GM12878 (cell line): ENCODE data around the gene TSSK2. TPM values are rescaled to one million over a fixed set of nuclear protein-coding genes. Genes with fewer than 3 reads are reported as not detected.

ENCODE experiments used
- ATAC-seq: fragments of 200-7000 bp; cut with Tn5 transposase; 3 replicates; pipeline ENCODE4 v1.9.1; 2020; ENCODE audit warnings: mild to moderate bottlenecking, moderate library complexity
- BruUV-seq: library from RNA; stranded (reverse); fragments of 400-500 nt; replicated peaks from 2 replicates; lab custom pipeline; 2021; lab: Mats Ljungman, UMichigan
- CTCF ChIA-PET: fragments of 300-600 bp; sonication (Branson Sonifier 250); formaldehyde crosslinking; extraction: SDS; loops from one replicate; lab custom pipeline; 2021; ENCODE audit warnings: inconsistent platforms; lab: Yijun Ruan, JAX
- POLR2A ChIA-PET: fragments of 350-600 bp; formaldehyde crosslinking; extraction: SDS; loops from one replicate; lab custom pipeline; 2021; ENCODE audit warnings: inconsistent platforms; lab: Charles Lee
- RAD21 ChIA-PET: fragments of 300-600 bp; sonication (Branson Sonifier 250); formaldehyde crosslinking; loops from one replicate; lab custom pipeline; 2023; ENCODE audit warnings: antibody characterized with exemption; ENCODE audit not compliant: unreplicated experiment; lab: Charles Lee
- SMC1A ChIA-PET: fragments of 300-600 bp; sonication (Branson Sonifier 250); formaldehyde crosslinking; loops from one replicate; lab custom pipeline; 2023; ENCODE audit not compliant: unreplicated experiment, uncharacterized antibody; lab: Charles Lee
- DNase-seq: peaks from one replicate; pipeline ENCODE4 v3.0.0-alpha.2; 2011; ENCODE audit warnings: low read depth, low spot score
- FAIRE-seq: peaks from 3 replicates; lab custom pipeline; 2011; peaks lifted over from hg19 to GRCh38; lab: Jason Lieb, UNC
- H2AFZ ChIP-seq: 2 replicates; pipeline ENCODE4 v1.6.0; 2011; ENCODE audit warnings: low read depth, low read length, control low read depth; ENCODE audit not compliant: control insufficient read depth
- H3K27ac ChIP-seq: 2 replicates; pipeline ENCODE4 v1.5.1; 2011; ENCODE audit warnings: control low read depth; ENCODE audit not compliant: control insufficient read depth, insufficient read depth
- H3K27me3 ChIP-seq, 2 experiments: replicated peaks in 1 of 2; 2 replicates each; pipeline versions ENCODE4 v1.6.0 to v1.6.1; 2011; ENCODE audit warnings: low read length in 1 of 2; ENCODE audit not compliant: control insufficient read depth in 2 of 2, insufficient read depth in 2 of 2
- H3K36me3 ChIP-seq, 2 experiments: 2 replicates each; pipeline ENCODE4 v1.5.1; 2011; ENCODE audit warnings: low read length in 1 of 2; ENCODE audit not compliant: control insufficient read depth in 2 of 2, insufficient read depth in 2 of 2
- H3K4me1 ChIP-seq: 2 replicates; pipeline ENCODE4 v1.6.1; 2011; ENCODE audit warnings: mild to moderate bottlenecking, low read length, moderate library complexity, mixed read lengths; ENCODE audit not compliant: control insufficient read depth, insufficient read depth
- H3K4me2 ChIP-seq: 2 replicates; pipeline ENCODE4 v1.6.0; 2011; ENCODE audit warnings: control low read depth; ENCODE audit not compliant: control insufficient read depth, insufficient read depth
- H3K4me3 ChIP-seq: fragments of 200-600 bp; sonication (generic); 2 replicates; pipeline ENCODE4 v1.5.1; 2016
- H3K79me2 ChIP-seq: 2 replicates; pipeline ENCODE4 v1.6.0; 2011; ENCODE audit warnings: low read length; ENCODE audit not compliant: control insufficient read depth, insufficient read depth
- H3K9ac ChIP-seq: 2 replicates; pipeline ENCODE4 v1.8.0; 2011; ENCODE audit warnings: low read length, control low read depth, mixed read lengths; ENCODE audit not compliant: control insufficient read depth, insufficient read depth
- H3K9me3 ChIP-seq: replicated peaks from 3 replicates; pipeline ENCODE4 v1.5.1; 2011; ENCODE audit warnings: mild to moderate bottlenecking, low read length; ENCODE audit not compliant: control insufficient read depth, insufficient read depth
- H4K20me1 ChIP-seq: 2 replicates; pipeline ENCODE4 v1.6.0; 2011; ENCODE audit not compliant: control insufficient read depth, insufficient read depth
- BRCA1 ChIP-seq: IDR thresholded peaks from 2 replicates; pipeline ENCODE4 v1.6.1; 2011; ENCODE audit warnings: low read depth, low read length, improper control_type of control experiment
- CBFB ChIP-seq: IDR thresholded peaks from 2 replicates; pipeline ENCODE4 v1.6.1; 2016; ENCODE audit warnings: antibody characterized with exemption, low read depth
- FOXM1 ChIP-seq: IDR thresholded peaks from 2 replicates; pipeline ENCODE4 v1.6.1; 2012; ENCODE audit warnings: low read depth, mild to moderate bottlenecking, inconsistent platforms, low read length, moderate library complexity
- HCFC1 ChIP-seq: fragments of 150-350 bp; IDR thresholded peaks from 2 replicates; pipeline ENCODE4 v1.6.1; 2014; ENCODE audit warnings: low read length
- KAT2A ChIP-seq: conservative IDR thresholded peaks from 2 replicates; pipeline ENCODE4 v1.6.1; 2011; ENCODE audit warnings: low read depth, low read length; ENCODE audit not compliant: control insufficient read depth
- NR2F1 ChIP-seq: fragments of 450-650 bp; conservative IDR thresholded peaks from 2 replicates; pipeline ENCODE4 v1.6.1; 2017; ENCODE audit warnings: mild to moderate bottlenecking
- POLR2AphosphoS5 ChIP-seq: IDR thresholded peaks from 2 replicates; pipeline ENCODE4 v1.6.1; 2011; ENCODE audit warnings: mild to moderate bottlenecking, low read length, inconsistent platforms
- RFX5 ChIP-seq: IDR thresholded peaks from 2 replicates; pipeline ENCODE4 v1.6.1; 2011; ENCODE audit warnings: low read depth, low read length, improper control_type of control experiment
- TARDBP ChIP-seq: IDR thresholded peaks from 2 replicates; pipeline ENCODE4 v1.6.1; 2016; ENCODE audit warnings: borderline replicate concordance
- TCF12 ChIP-seq: IDR thresholded peaks from 2 replicates; pipeline ENCODE4 v1.6.1; 2011; ENCODE audit warnings: low read depth, mild to moderate bottlenecking, low read length
- WGBS: methylation state at CpG from one replicate; pipeline ENCODE4 v1.1.6; 2016; ENCODE audit warnings: low lambda C conversion rate; ENCODE audit not compliant: insufficient replicate concordance, insufficient coverage; ENCODE audit errors: missing lambda C conversion rate; 5-methylcytosine and 5-hydroxymethylcytosine counted together
- in situ Hi-C: fragments of 300-500 bp; cut with MboI; formaldehyde crosslinking; loops from 9 replicates; pipeline ENCODE4 v1.14.3; 2018; ENCODE audit warnings: mixed read lengths
- intact Hi-C: fragments of 100-400 bp; cut with micrococcal nuclease; formaldehyde crosslinking; loops from one replicate; pipeline ENCODE4 v1.14.2; 2022; ENCODE audit not compliant: unreplicated experiment
- polyA plus RNA-seq, 11 experiments: library from polyadenylated mRNA; depleted of rRNA in 4 of 11; unstranded in 6 of 11; stranded (reverse) in 5 of 11; fragments of >200 nt; fragmentation: Nextera tagmentation in 4 of 11; fragmentation: Illumina TruSeq in 1 of 11; extraction: Ambion mirVana in 4 of 11; extraction: Trizol in 1 of 11; gene quantifications; 1 replicate in 1 of 11; 2 replicates in 10 of 11; pipeline versions ENCODE4 v1.2.1 to v1.2.3, GENCODE V29; 2011 to 2016; ENCODE audit warnings: inconsistent platforms in 2 of 11, missing spikeins in 2 of 11, low read depth in 1 of 11
- total RNA-seq, 4 experiments: library from RNA; depleted of rRNA in 3 of 4; stranded (reverse); fragments of >200 nt in 3 of 4; fragmentation: Illumina TruSeq in 1 of 4; extraction: Trizol in 1 of 4; gene quantifications; 2 replicates each; pipeline versions ENCODE4 v1.2.1 to v1.2.3, GENCODE V29; 2013 to 2021
- TF ChIP-seq, protein P1 (sequence below): fragments of 450-650 bp; formaldehyde crosslinking; IDR thresholded peaks from 2 replicates; pipeline ENCODE4 v1.5.0; 2022; ENCODE audit warnings: mild to moderate bottlenecking, missing genetic modification characterization
- TF ChIP-seq, protein P2 (sequence below): IDR thresholded peaks from 2 replicates; pipeline ENCODE4 v1.6.1; 2012; ENCODE audit warnings: low read depth, low read length, improper control_type of control experiment
- TF ChIP-seq, protein P3 (sequence below), 3 experiments: IDR thresholded peaks in 2 of 3; conservative IDR thresholded peaks in 1 of 3; 2 replicates each; pipeline ENCODE4 v1.5.1; 2011; ENCODE audit warnings: low read depth in 3 of 3, low read length in 3 of 3, mild to moderate bottlenecking in 3 of 3, control low read depth in 2 of 3, moderate library complexity in 2 of 3, inconsistent platforms in 1 of 3, mixed read lengths in 1 of 3; ENCODE audit not compliant: control insufficient read depth in 2 of 3, insufficient read depth in 1 of 3; ENCODE audit errors: extremely low read depth in 1 of 3

The TSSK2 gene
- total and polyA plus RNA-seq, 10 of the 15 experiments (the other 5 are each of a cell fraction or from before 2014, with no cell fraction given): 0.03 to 0.17 TPM; not detected in 8

DNA sequence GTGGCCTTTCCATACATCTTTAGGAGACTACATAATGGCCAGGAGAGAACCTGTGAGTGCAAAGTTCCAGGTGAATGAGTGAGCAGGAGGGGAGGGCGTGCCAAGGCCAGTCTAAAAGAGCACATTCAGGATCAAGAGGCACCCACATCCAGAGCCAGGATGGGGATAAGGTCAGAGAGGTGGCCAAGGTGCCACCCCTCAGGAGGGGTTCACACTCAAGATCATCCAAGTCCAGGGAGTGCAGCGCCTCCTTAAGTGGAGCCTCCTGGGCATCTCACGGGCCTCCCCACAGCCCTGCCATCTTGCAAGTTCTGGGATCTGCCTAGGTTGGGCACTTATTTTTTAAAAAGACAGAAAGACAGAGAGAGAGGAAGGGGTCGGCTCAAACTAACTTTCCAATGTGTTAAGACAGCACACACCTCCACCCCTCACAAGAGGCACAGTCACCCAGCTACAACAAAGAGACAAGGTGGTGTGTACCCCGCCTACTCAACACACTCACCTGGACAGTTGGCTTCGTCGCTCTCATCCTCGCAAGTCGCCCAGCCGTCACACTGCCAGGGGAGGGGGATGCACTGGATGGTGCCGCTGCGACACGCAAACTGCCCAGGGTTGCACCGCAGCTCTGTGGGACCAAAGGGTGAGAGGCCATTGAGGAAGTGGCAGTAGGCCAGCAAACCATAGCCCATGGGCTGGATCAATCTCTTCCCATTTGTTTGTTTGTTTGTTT is 42.1 kb upstream of the TSSK2 start:
- intact Hi-C loops: no loop called here
- Histone ChIP-seq H2AFZ (no peak overlapping the region), H3K4me2 (no peak overlapping the region), H3K36me3 (peaks cover 2% of the 10 kb centered on the region in 2 experiments; a peak in 3 of 4 replicates), H3K27me3 (no peaks in the 10 kb centered on the region), H3K4me1 (peaks cover 10% of the 10 kb centered on the region), H3K9me3 (no peaks in the 10 kb centered on the region), H3K79me2 (no peaks in the 10 kb centered on the region), H3K27ac (no peak overlapping the region), H3K4me3 (no peak overlapping the region), H3K9ac (no peak overlapping the region), H4K20me1 (peaks cover 2% of the 10 kb centered on the region; the same call in 1 of the 2 replicates)
- SMC1A ChIA-PET: interaction anchor here (0.7 to 1.4 kb wide), 2 partner anchors 9 to 20 kb away, joined by 3 read pairs; no protein-coding TSS in a partner anchor
- DNase-seq (no peak), ATAC-seq (no peak), FAIRE-seq (no peak)
- 97% methylated on average over 14 of the region's 14 CpGs for WGBS
- CTCF ChIA-PET: interaction anchor here (0.6 kb wide), 2 partner anchors 34 to 38 kb away, joined by 3 to 4 read pairs; no protein-coding TSS in a partner anchor
- TF ChIP-seq, protein P1, sequence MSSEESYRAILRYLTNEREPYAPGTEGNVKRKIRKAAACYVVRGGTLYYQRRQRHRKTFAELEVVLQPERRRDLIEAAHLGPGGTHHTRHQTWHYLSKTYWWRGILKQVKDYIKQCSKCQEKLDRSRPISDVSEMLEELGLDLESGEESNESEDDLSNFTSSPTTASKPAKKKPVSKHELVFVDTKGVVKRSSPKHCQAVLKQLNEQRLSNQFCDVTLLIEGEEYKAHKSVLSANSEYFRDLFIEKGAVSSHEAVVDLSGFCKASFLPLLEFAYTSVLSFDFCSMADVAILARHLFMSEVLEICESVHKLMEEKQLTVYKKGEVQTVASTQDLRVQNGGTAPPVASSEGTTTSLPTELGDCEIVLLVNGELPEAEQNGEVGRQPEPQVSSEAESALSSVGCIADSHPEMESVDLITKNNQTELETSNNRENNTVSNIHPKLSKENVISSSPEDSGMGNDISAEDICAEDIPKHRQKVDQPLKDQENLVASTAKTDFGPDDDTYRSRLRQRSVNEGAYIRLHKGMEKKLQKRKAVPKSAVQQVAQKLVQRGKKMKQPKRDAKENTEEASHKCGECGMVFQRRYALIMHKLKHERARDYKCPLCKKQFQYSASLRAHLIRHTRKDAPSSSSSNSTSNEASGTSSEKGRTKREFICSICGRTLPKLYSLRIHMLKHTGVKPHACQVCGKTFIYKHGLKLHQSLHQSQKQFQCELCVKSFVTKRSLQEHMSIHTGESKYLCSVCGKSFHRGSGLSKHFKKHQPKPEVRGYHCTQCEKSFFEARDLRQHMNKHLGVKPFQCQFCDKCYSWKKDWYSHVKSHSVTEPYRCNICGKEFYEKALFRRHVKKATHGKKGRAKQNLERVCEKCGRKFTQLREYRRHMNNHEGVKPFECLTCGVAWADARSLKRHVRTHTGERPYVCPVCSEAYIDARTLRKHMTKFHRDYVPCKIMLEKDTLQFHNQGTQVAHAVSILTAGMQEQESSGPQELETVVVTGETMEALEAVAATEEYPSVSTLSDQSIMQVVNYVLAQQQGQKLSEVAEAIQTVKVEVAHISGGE (CRISPR knock-in tag): no peak
- TF ChIP-seq NR2F1: no peak
- no peak for TF ChIP-seq CBFB
- no peak for TF ChIP-seq FOXM1
- TF ChIP-seq, protein P2, sequence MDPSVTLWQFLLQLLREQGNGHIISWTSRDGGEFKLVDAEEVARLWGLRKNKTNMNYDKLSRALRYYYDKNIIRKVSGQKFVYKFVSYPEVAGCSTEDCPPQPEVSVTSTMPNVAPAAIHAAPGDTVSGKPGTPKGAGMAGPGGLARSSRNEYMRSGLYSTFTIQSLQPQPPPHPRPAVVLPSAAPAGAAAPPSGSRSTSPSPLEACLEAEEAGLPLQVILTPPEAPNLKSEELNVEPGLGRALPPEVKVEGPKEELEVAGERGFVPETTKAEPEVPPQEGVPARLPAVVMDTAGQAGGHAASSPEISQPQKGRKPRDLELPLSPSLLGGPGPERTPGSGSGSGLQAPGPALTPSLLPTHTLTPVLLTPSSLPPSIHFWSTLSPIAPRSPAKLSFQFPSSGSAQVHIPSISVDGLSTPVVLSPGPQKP: no peak
- TF ChIP-seq RFX5: no peak
- no peak for TF ChIP-seq BRCA1
- TF ChIP-seq TARDBP: no peak
- no peak for TF ChIP-seq TCF12
- TF ChIP-seq, protein P3, sequence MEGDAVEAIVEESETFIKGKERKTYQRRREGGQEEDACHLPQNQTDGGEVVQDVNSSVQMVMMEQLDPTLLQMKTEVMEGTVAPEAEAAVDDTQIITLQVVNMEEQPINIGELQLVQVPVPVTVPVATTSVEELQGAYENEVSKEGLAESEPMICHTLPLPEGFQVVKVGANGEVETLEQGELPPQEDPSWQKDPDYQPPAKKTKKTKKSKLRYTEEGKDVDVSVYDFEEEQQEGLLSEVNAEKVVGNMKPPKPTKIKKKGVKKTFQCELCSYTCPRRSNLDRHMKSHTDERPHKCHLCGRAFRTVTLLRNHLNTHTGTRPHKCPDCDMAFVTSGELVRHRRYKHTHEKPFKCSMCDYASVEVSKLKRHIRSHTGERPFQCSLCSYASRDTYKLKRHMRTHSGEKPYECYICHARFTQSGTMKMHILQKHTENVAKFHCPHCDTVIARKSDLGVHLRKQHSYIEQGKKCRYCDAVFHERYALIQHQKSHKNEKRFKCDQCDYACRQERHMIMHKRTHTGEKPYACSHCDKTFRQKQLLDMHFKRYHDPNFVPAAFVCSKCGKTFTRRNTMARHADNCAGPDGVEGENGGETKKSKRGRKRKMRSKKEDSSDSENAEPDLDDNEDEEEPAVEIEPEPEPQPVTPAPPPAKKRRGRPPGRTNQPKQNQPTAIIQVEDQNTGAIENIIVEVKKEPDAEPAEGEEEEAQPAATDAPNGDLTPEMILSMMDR (IDR thresholded peaks at IDR 0.05 in 2 of 3, conservative IDR thresholded peaks at IDR 0.05 in 1 of 3; ENCODE audit: control insufficient read depth in 2 of 3, extremely low read depth in 1 of 3, insufficient read depth in 1 of 3, low read depth in 3 of 3, low read length in 3 of 3): no peak
- no peak for TF ChIP-seq HCFC1
- TF ChIP-seq POLR2AphosphoS5: no peak
- no peak for TF ChIP-seq KAT2A
- POLR2A ChIA-PET: no interaction called here
- RAD21 ChIA-PET: interaction anchor here (0.6 kb wide), 1 partner anchor 29 kb away, joined by 5 read pairs; no protein-coding TSS in a partner anchor
- in situ Hi-C loops: no loop called here
- BruUV-seq: no TSS peak
